Common myeloid progenitor, CD34-positive (primary cell): ENCODE measurements around the gene CXCL16.

Experiments used
- CTCF ChIA-PET: fragments of 350-600 bp; sonication (Branson Sonifier 250); formaldehyde crosslinking; loops from one replicate; lab custom pipeline; 2021; ENCODE audit warnings: antibody characterized with exemption; lab: Charles Lee
- POLR2A ChIA-PET: fragments of 350-600 bp; sonication (Branson Sonifier 250); formaldehyde crosslinking; loops from one replicate; lab custom pipeline; 2021; ENCODE audit warnings: antibody characterized with exemption; lab: Charles Lee
- DNase-seq, 3 donors: peaks; one replicate each; pipeline versions ENCODE4 v3.0.0 to v3.0.0-alpha.2; 2013
- H3K27ac ChIP-seq, 2 experiments: 1 replicate in 1 of 2; 2 replicates in 1 of 2; pipeline ENCODE4 v1.7.0; 2013; ENCODE audit warnings: inconsistent platforms in 2 of 2, low read length in 2 of 2, mild to moderate bottlenecking in 2 of 2, low read depth in 1 of 2, moderate library complexity in 1 of 2; ENCODE audit not compliant: severe bottlenecking in 2 of 2, insufficient read depth in 1 of 2, poor library complexity in 1 of 2
- H3K27me3 ChIP-seq, 5 experiments: replicated peaks in 2 of 5; 1 replicate in 3 of 5; 2 replicates in 2 of 5; pipeline versions ENCODE4 v1.6.1 to v1.7.0; 2013; ENCODE audit warnings: low read length in 4 of 5, mild to moderate bottlenecking in 2 of 5, moderate library complexity in 2 of 5, inconsistent platforms in 1 of 5; ENCODE audit not compliant: insufficient read depth in 5 of 5, control insufficient read depth in 4 of 5
- H3K36me3 ChIP-seq, 4 experiments: 1 replicate in 2 of 4; 2 replicates in 2 of 4; pipeline versions ENCODE4 v1.6.1 to v1.7.0; 2013; ENCODE audit warnings: low read length in 3 of 4, control low read depth in 1 of 4, mild to moderate bottlenecking in 1 of 4; ENCODE audit not compliant: control insufficient read depth in 4 of 4, insufficient read depth in 4 of 4
- H3K4me1 ChIP-seq, 4 experiments: 1 replicate in 3 of 4; 2 replicates in 1 of 4; pipeline versions ENCODE4 v1.6.1 to v1.7.1; 2013; ENCODE audit warnings: low read length in 3 of 4, mild to moderate bottlenecking in 3 of 4, control low read depth in 1 of 4, inconsistent platforms in 1 of 4, moderate library complexity in 1 of 4; ENCODE audit not compliant: control insufficient read depth in 4 of 4, insufficient read depth in 4 of 4; ENCODE audit errors: control extremely low read depth in 1 of 4
- H3K4me3 ChIP-seq, 7 experiments: 1 replicate in 4 of 7; 2 replicates in 3 of 7; pipeline versions ENCODE4 v1.5.1 to v1.7.0; 2013; ENCODE audit warnings: mild to moderate bottlenecking in 7 of 7, low read length in 6 of 7, moderate library complexity in 6 of 7, inconsistent platforms in 2 of 7, low read depth in 2 of 7, control low read depth in 1 of 7; ENCODE audit not compliant: insufficient read depth in 4 of 7, control insufficient read depth in 1 of 7; ENCODE audit errors: extremely low read depth in 1 of 7
- H3K9me3 ChIP-seq, 5 experiments: 1 replicate in 4 of 5; 2 replicates in 1 of 5; pipeline versions ENCODE4 v1.6.1 to v1.7.1; 2013; ENCODE audit warnings: low read length in 4 of 5, mild to moderate bottlenecking in 2 of 5, inconsistent platforms in 1 of 5, low read depth in 1 of 5, moderate library complexity in 1 of 5; ENCODE audit not compliant: control insufficient read depth in 4 of 5, insufficient read depth in 2 of 5; ENCODE audit errors: control extremely low read depth in 1 of 5
- WGBS: methylation state at CpG from one replicate; pipeline ENCODE4 v1.1.5; 2013; ENCODE audit not compliant: insufficient coverage; 5-methylcytosine and 5-hydroxymethylcytosine counted together

The CXCL16 gene

GRCh38 chr17:4722678-4723240 lies 17.0 kb downstream of the CXCL16 start:
- CTCF ChIA-PET, result interaction anchor here (1.0 to 2.2 kb wide), 2 partner anchors 9 to 10 kb away, joined by 4 to 6 read pairs; no protein-coding TSS in a partner anchor
- Histone ChIP-seq H3K27ac (no peak overlapping the region), H3K4me3 (no peak overlapping the region), H3K4me1 (peaks cover 0 to 7% (median 5%) of the 10 kb centered on the region in 4 experiments), H3K36me3 (peaks cover 4 to 41% (median 30%) of the 10 kb centered on the region in 4 experiments), H3K27me3 (no peaks in the 10 kb centered on the region), H3K9me3 (no peaks in the 10 kb centered on the region)
- no peak for DNase-seq
- 97% methylated on average over 10 of the region's 16 CpGs for WGBS
- POLR2A ChIA-PET, result no interaction called here

GRCh38 chr17:4721203-4722135 lies 18.3 kb downstream of the CXCL16 start:
- no peak overlapping the region for H3K4me3 ChIP-seq
- CTCF ChIA-PET, result interaction anchor here (0.8 to 2.2 kb wide), 2 partner anchors 11 to 65 kb away, joined by 3 to 6 read pairs; no protein-coding TSS in a partner anchor
- POLR2A ChIA-PET, result no interaction called here
- H3K9me3 ChIP-seq, result no peaks in the 10 kb centered on the region
- H3K27me3 ChIP-seq, result no peaks in the 10 kb centered on the region
- no peak overlapping the region for H3K27ac ChIP-seq
- no peak for DNase-seq
- WGBS, result 86% methylated on average over 18 of the region's 20 CpGs
- peaks cover 4 to 54% (median 40%) of the 10 kb centered on the region in 4 experiments for H3K36me3 ChIP-seq
- peaks cover 0 to 20% (median 4%) of the 10 kb centered on the region in 4 experiments for H3K4me1 ChIP-seq

GRCh38 chr17:4720787-4721186 lies 18.9 kb downstream of the CXCL16 start:
- DNase-seq, result no peak
- H3K9me3 ChIP-seq, result no peaks in the 10 kb centered on the region
- POLR2A ChIA-PET, result no interaction called here
- 100% methylated on average over 3 of the region's 7 CpGs for WGBS
- no peak overlapping the region for H3K27ac ChIP-seq
- no peaks in the 10 kb centered on the region for H3K27me3 ChIP-seq
- CTCF ChIA-PET, result interaction anchor here (2.2 kb wide), 1 partner anchor 12 kb away, joined by 6 read pairs; no protein-coding TSS in a partner anchor
- H3K4me3 ChIP-seq, result no peak overlapping the region
- peaks cover 4 to 60% (median 44%) of the 10 kb centered on the region in 4 experiments for H3K36me3 ChIP-seq
- peaks cover 0 to 20% (median 5%) of the 10 kb centered on the region in 4 experiments for H3K4me1 ChIP-seq

GRCh38 chr17:4719684-4720221 lies 20.0 kb downstream of the CXCL16 start:
- Histone ChIP-seq H3K4me1 (peaks cover 0 to 30% (median 15%) of the 10 kb centered on the region in 4 experiments), H3K4me3 (no peak overlapping the region), H3K27ac (no peak overlapping the region), H3K9me3 (no peaks in the 10 kb centered on the region), H3K27me3 (no peaks in the 10 kb centered on the region), H3K36me3 (peaks cover 4 to 63% (median 46%) of the 10 kb centered on the region in 4 experiments)
- DNase-seq, result no peak
- POLR2A ChIA-PET, result no interaction called here
- 95% methylated on average over 14 of the region's 15 CpGs for WGBS
- CTCF ChIA-PET, result no interaction called here

- Histone ChIP-seq H3K27ac (no peak overlapping the region), H3K36me3 (peaks cover 4 to 63% (median 46%) of the 10 kb centered on the region in 4 experiments), H3K9me3 (no peaks in the 10 kb centered on the region), H3K27me3 (no peaks in the 10 kb centered on the region), H3K4me1 (peaks cover 0 to 35% (median 20%) of the 10 kb centered on the region in 4 experiments), H3K4me3 (no peak overlapping the region)
- POLR2A ChIA-PET, result no interaction called here
- WGBS, result 100% methylated on average over 5 of the region's 10 CpGs
- CTCF ChIA-PET, result no interaction called here
- no peak for DNase-seq
These were observed 20.6 kb downstream of the CXCL16 start for GRCh38 chr17:4719146-4719545.

- no peak for DNase-seq
- CTCF ChIA-PET, result no interaction called here
- Histone ChIP-seq H3K27me3 (no peaks in the 10 kb centered on the region), H3K4me1 (peaks cover 2 to 43% (median 28%) of the 10 kb centered on the region in 4 experiments), H3K36me3 (peaks cover 4 to 63% (median 46%) of the 10 kb centered on the region in 4 experiments), H3K9me3 (no peaks in the 10 kb centered on the region), H3K27ac (no peak overlapping the region), H3K4me3 (no peak overlapping the region)
- WGBS, result 92% methylated on average over 7 of the region's 13 CpGs
- POLR2A ChIA-PET, result no interaction called here
These were observed 21.5 kb downstream of the CXCL16 start for GRCh38 chr17:4718276-4718675.
